GM21367 (cell line): ENCODE data around the gene EWSR1.

Experiments
- ATAC-seq: cut with Tn5 transposase; IDR thresholded peaks from one replicate; pipeline ENCODE4 v1.9.1; 2021; ENCODE audit not compliant: unreplicated experiment

Gene EWSR1

GRCh38 chr22:29315286-29316140 is 47.4 kb downstream of the EWSR1 start, which contains the start of gene RASL10A:
TSS of gene RASL10A (minus strand) at chr22:29315697. CDS start at chr22:29315246, 451 bp downstream.
- ATAC-seq = no peak

- no peak for ATAC-seq
Measured at GRCh38 chr22:29316141-29316828, 48.2 kb downstream of the EWSR1 start.

- ATAC-seq = no peak
Measured at GRCh38 chr22:29317827-29318454, 49.9 kb downstream of the EWSR1 start.

GRCh38 chr22:29319072-29319471 is 51.0 kb downstream of the EWSR1 start:
- ATAC-seq = no peak

- ATAC-seq = no peak
Measured at GRCh38 chr22:29320546-29320945, 52.5 kb downstream of the EWSR1 start.

- ATAC-seq = no peak
Measured at GRCh38 chr22:29323641-29324040, 55.6 kb downstream of the EWSR1 start.

GRCh38 chr22:29325356-29325755 is 57.3 kb downstream of the EWSR1 start:
- no peak for ATAC-seq

GRCh38 chr22:29325785-29326315 is 57.8 kb downstream of the EWSR1 start:
- ATAC-seq = no peak

GRCh38 chr22:29326481-29326880 is 58.4 kb downstream of the EWSR1 start:
- no peak for ATAC-seq

GRCh38 chr22:29327089-29327764 is 59.2 kb downstream of the EWSR1 start:
- no peak for ATAC-seq

GRCh38 chr22:29328055-29328454 is 60.0 kb downstream of the EWSR1 start:
- ATAC-seq = no peak

GRCh38 chr22:29328566-29329500 is 60.8 kb downstream of the EWSR1 start:
- ATAC-seq = no peak

GRCh38 chr22:29329581-29329980 is 61.5 kb downstream of the EWSR1 start:
- ATAC-seq = no peak

- no peak for ATAC-seq
Measured at GRCh38 chr22:29330291-29330690, 62.2 kb downstream of the EWSR1 start.

GRCh38 chr22:29330753-29331152 is 62.7 kb downstream of the EWSR1 start:
- ATAC-seq = no peak

- ATAC-seq = no peak
Measured at GRCh38 chr22:29331213-29331612, 63.1 kb downstream of the EWSR1 start.

GRCh38 chr22:29331658-29332300 is 63.7 kb downstream of the EWSR1 start:
- ATAC-seq = no peak

GRCh38 chr22:29332886-29333496 is 64.9 kb downstream of the EWSR1 start:
- ATAC-seq = no peak

- ATAC-seq = no peak
Measured at GRCh38 chr22:29334148-29334547, 66.1 kb downstream of the EWSR1 start.
